Liver (tissue), 3 donors: ENCODE measurements around the gene KLC4.

Source experiments
- GABPA ChIP-seq, 2 donors: IDR thresholded peaks in 1 of 2; conservative IDR thresholded peaks in 1 of 2; 2 replicates each; pipeline ENCODE4 v1.6.1; 2016; ENCODE audit warnings: antibody characterized with exemption in 2 of 2, mild to moderate bottlenecking in 1 of 2, moderate library complexity in 1 of 2
- TF ChIP-seq, protein P1 (sequence below): fragments of 150-350 bp; IDR thresholded peaks from 2 replicates; pipeline ENCODE4 v1.5.1; 2017; ENCODE audit warnings: improper control_type of control experiment, low read depth, low read length; ENCODE audit not compliant: missing input control
- TF ChIP-seq, protein P2 (sequence below): IDR thresholded peaks from 2 replicates; pipeline ENCODE4 v1.6.1; 2016; ENCODE audit warnings: antibody characterized with exemption
- donor health status: healthy.
- donor health status: healthy.

DNA sequence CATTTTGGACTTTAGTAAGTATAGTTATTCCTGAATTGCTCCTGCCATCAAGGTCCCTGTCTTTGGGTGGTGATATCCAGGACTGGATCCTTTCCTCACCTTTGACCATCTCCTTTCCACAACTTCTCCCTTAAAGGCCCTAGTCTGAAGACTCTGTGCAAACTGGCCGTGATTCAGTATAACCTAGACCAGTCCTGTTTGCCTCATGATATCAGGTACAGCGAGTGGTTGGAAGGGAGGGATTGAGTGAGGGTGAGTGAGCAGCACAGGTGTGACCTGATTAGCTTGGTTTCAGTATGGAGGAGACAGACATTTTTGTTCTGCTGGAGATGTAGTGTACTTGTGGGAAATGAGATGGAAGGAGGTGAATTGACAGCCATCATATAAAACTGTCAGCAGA lies 40.3 kb upstream of the KLC4 start:
- TF ChIP-seq, protein P1, sequence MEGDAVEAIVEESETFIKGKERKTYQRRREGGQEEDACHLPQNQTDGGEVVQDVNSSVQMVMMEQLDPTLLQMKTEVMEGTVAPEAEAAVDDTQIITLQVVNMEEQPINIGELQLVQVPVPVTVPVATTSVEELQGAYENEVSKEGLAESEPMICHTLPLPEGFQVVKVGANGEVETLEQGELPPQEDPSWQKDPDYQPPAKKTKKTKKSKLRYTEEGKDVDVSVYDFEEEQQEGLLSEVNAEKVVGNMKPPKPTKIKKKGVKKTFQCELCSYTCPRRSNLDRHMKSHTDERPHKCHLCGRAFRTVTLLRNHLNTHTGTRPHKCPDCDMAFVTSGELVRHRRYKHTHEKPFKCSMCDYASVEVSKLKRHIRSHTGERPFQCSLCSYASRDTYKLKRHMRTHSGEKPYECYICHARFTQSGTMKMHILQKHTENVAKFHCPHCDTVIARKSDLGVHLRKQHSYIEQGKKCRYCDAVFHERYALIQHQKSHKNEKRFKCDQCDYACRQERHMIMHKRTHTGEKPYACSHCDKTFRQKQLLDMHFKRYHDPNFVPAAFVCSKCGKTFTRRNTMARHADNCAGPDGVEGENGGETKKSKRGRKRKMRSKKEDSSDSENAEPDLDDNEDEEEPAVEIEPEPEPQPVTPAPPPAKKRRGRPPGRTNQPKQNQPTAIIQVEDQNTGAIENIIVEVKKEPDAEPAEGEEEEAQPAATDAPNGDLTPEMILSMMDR: no peak
- TF ChIP-seq, protein P2, sequence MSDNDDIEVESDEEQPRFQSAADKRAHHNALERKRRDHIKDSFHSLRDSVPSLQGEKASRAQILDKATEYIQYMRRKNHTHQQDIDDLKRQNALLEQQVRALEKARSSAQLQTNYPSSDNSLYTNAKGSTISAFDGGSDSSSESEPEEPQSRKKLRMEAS: no peak
- no peak for TF ChIP-seq GABPA (IDR thresholded peaks at IDR 0.05 in 1 of 2, conservative IDR thresholded peaks at IDR 0.05 in 1 of 2)
